Islet of Langerhans (tissue), 1 donor: Measurements from ENCODE around the gene SYNDIG1.
"Not testable (repeated sequence)": the region's sequence is repeated elsewhere in the genome, so short reads cannot be mapped to it uniquely, and the experiment has no call there.

ENCODE experiments used
- FAIRE-seq: peaks from one replicate; lab custom pipeline; 2011; peaks lifted over from hg19 to GRCh38; lab: Jason Lieb, UNC

SYNDIG1 gene

GRCh38 chr20:24493661-24494459 is 24.4 kb downstream of the SYNDIG1 start:
- FAIRE-seq: no peak

- FAIRE-seq: no peak
Observed at GRCh38 chr20:24494460-24494920, 25.1 kb downstream of the SYNDIG1 start.

GRCh38 chr20:24495266-24495665 is 25.8 kb downstream of the SYNDIG1 start:
- FAIRE-seq: no peak

GRCh38 chr20:24497851-24498250 is 28.4 kb downstream of the SYNDIG1 start:
- FAIRE-seq: no peak

- FAIRE-seq: no peak
Observed at GRCh38 chr20:24498641-24499040, 29.2 kb downstream of the SYNDIG1 start.

- FAIRE-seq: no peak
Observed at GRCh38 chr20:24499472-24499871, 30.0 kb downstream of the SYNDIG1 start.

GRCh38 chr20:24501764-24502556 is 32.5 kb downstream of the SYNDIG1 start:
- no peak for FAIRE-seq

GRCh38 chr20:24502661-24503060 is 33.2 kb downstream of the SYNDIG1 start:
- no peak for FAIRE-seq

- FAIRE-seq: no peak
Observed at GRCh38 chr20:24503352-24503931, 34.0 kb downstream of the SYNDIG1 start.

GRCh38 chr20:24504331-24505285 is 35.2 kb downstream of the SYNDIG1 start:
- FAIRE-seq: no peak

GRCh38 chr20:24506146-24506545 is 36.7 kb downstream of the SYNDIG1 start:
- no peak for FAIRE-seq

GRCh38 chr20:24506696-24507095 is 37.3 kb downstream of the SYNDIG1 start:
- no peak for FAIRE-seq

GRCh38 chr20:24507182-24507853 is 37.9 kb downstream of the SYNDIG1 start:
- FAIRE-seq: no peak

GRCh38 chr20:24512441-24512840 is 43.0 kb downstream of the SYNDIG1 start:
- not testable (repeated sequence) for FAIRE-seq

- FAIRE-seq: no peak
Observed at GRCh38 chr20:24518515-24518914, 49.1 kb downstream of the SYNDIG1 start.

- FAIRE-seq: no peak
Observed at GRCh38 chr20:24519476-24519875, 50.0 kb downstream of the SYNDIG1 start.

GRCh38 chr20:24521032-24521431 is 51.6 kb downstream of the SYNDIG1 start:
- no peak for FAIRE-seq

GRCh38 chr20:24522452-24523330 is 53.3 kb downstream of the SYNDIG1 start:
- FAIRE-seq: no peak

- no peak for FAIRE-seq
Observed at GRCh38 chr20:24523661-24524060, 54.2 kb downstream of the SYNDIG1 start.
